ENCODE results near the gene VRK3.
"Not testable (repeated sequence)": the region's sequence is repeated elsewhere in the genome, so short reads cannot be mapped to it uniquely, and the experiment has no call there.

The VRK3 gene

DNA sequence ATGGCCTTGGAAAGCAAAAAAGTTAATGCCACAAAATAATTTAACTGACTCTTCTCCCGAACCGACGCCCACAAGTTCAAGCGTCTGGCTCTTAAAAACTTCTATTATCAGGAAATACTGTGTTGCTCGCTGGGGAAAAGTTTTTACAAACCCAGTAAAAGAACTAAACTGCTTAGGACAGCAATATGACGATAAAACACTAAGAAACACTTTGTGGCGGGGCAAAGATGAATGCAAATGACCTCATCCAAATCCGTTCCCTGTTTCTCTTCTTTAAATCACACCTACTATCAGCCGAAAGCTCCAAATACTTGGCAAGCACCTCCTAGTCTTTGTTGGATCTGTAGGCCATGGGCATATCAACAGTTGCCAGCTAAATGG, 69.1 kb downstream of the VRK3 start:
- no peak for DNase-seq (ENCODE audit: low spot score)

DNA sequence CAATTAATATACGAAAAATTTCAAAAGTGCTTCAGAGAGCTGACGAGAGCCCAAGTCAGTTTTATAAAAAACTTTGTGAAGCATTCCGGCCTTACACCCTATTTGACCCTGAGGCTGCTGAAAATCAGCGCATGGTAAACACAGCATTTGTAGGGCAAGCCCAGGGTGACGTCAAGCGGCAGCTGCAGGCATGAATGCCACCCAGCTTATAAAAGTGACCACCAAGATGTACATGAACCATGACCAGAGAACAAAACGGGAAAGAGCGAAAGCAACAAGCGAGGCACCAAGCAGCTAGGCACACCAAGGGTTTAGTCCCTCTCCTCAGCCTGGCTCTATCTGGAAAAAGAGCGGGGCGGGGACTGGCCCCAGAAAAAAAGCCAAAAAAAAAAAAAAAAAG, 70.2 kb downstream of the VRK3 start:
- no peak for DNase-seq (ENCODE audit: low spot score)

DNA sequence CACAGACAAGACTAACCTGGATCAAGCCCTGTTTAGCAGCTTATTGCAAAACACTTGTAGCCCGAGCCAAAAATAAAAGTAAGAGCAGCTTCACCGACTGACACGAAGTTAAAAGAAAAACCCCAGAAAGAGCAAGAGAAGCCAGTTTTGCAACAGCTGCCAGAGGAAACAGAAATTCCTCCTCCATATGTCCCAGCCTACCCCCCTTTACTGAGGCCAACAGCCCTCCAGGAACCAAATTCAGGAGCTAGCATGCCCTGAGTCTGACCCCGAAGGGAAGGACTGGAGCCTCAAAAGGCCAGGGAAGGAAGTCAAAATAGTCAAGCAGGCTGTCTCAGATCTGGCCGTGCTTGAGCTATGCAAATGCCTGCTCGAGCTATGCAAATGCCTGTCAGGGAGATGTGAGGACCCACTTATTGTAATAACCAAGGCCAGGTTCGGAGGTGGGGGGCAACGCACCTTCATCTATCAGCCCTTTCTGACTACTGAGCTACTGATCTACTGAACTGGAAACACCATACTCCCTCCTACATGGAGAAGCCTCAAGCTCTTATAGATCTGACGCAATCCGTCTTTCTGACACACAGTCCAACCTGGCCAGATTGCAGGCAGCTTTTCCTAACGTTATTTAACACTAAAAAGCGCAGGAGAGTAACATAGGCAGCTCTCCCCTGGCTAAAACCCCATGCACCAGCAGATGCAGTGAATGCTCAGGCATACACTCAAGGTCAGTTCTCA, 70.9 kb downstream of the VRK3 start:
- peak; percentile 31 for DNase-seq (ENCODE audit: low spot score)

DNA sequence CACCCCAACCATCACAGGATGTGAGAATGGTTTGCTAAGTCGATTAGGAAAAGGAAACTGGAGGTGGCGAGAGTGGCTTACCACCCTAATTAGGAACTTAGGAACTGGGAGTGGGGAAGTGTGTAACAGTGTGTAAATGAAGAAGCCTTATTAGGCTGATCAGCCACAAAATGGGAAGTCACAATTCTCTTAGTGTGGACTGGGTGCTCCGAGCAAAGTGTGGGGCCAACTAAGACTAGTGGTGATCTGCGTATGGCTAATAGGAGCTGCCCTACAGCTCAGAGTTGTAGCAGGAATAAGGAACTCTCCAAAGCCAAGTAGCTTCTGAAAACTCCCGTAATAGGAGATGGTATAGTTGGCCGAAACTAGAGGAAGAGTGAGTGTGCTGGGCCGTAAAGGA, 71.8 kb downstream of the VRK3 start:
- DNase-seq (ENCODE audit: low spot score): no peak

DNA sequence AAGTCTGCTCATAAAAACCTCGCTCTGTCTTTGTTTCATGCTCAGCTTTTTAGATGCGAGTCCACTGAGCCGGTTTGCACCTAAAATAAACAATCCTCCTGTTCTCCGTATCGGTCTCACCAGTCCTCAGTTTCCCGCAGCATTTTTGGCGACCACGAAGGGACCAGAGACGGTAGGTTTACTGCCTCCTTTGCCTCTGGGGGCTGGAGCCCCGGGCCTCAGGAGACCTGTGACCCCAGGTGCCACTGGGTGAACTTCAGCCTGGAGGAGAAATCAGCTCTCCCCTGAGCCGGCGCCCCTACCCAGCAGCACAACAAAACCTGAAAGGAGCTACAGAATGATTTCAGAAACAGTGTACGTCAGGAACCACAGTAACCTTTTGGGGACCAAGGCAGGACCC, 72.3 kb downstream of the VRK3 start:
- no peak for DNase-seq (ENCODE audit: low spot score)

DNA sequence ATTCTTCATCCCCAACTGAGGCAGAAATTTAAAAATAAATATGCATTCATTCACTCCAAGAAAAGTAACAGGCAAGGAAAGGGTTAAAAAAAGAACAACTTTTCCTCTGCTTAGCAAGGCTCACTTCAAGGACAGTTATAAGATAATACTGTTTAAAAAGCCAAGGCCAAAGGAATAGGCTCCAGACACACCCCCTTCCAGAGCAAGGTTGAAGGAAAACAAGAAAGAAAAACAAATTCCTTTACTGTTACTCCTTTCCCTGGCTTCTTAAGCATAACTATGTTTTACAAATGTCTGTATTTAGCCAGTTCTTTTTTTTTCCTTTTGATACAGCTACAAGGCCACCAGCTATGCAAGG, 72.7 kb downstream of the VRK3 start:
- DNase-seq (ENCODE audit: low spot score): no peak

DNA sequence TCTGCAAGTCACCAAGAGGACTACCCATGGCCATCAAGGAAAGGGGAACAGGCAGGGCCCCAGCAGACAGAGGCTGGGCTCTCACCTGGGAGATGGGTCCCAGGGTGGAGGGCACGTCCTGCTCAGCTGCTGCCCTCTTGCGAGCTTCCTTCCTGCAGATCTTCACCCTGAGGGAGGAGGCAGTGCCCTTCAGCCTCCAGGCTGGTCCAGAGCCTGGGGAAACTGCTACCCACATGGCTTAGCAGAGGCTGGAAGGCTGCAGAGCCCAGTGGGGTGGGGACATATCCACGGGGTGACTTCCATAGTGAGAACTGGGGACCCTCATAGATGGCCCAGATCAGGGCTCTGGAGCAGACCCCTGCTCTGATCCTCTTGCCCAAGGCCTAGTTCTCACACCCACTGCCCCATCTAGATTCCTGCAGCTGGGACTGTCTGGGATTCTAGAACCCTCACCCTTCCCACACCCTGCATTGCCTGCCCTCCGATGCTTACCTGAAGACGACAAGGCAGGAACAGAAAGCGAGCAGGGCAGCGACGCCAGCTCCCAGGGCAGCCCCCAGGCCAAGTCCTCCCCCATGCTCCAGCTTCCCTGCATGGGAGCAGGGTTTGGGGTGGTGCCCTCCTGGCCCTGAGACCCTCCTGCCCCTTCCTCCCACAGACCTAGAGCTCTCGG, 73.2 kb downstream of the VRK3 start:
- DNase-seq (ENCODE audit: low spot score): no peak

DNA sequence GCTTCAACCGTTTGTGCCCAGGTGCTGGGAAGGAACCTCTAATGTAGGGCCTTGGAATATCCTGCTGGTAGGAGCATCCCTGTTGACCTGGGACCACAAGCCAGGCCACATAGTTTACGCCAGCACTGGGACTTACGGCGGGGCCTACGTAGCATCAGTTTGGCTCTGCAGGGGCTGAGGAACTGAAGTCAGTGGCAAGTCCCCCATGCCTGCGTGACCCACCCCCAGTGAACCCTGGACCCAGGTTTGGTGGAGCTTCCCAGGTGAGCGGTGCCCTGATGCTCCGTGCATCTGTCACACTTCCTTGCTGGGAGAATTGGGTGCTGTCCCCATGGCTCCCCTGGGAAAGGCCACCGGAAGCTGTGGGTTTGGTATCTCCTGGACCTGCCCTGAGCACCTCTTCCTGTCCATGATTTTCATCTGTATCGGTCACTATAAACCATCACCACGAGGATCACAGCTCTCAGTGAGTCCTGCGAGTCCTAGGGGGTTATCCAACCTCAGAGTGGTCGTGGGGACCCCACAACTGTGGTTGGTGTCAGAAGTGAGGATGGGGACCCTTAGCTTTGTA, 74.1 kb downstream of the VRK3 start:
- DNase-seq (ENCODE audit: low spot score): no peak

DNA sequence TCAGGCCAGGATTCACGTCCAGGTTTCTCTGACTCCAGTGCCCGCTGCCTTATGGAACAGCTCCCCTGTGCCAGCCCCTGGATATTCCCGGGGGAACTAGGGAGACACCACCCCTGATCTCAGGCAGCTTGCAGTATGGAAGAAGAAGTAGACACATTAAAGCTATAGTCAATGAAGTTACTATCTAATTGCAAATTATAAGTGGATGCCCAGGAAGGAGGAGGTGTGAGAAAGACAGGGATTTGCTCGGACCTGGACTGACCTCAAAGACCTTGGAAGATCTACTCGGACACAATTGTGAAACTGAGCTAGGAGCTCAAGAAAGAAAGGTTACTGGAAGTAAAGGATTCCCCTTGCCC, 74.6 kb downstream of the VRK3 start:
- no peak for DNase-seq (ENCODE audit: low spot score)

DNA sequence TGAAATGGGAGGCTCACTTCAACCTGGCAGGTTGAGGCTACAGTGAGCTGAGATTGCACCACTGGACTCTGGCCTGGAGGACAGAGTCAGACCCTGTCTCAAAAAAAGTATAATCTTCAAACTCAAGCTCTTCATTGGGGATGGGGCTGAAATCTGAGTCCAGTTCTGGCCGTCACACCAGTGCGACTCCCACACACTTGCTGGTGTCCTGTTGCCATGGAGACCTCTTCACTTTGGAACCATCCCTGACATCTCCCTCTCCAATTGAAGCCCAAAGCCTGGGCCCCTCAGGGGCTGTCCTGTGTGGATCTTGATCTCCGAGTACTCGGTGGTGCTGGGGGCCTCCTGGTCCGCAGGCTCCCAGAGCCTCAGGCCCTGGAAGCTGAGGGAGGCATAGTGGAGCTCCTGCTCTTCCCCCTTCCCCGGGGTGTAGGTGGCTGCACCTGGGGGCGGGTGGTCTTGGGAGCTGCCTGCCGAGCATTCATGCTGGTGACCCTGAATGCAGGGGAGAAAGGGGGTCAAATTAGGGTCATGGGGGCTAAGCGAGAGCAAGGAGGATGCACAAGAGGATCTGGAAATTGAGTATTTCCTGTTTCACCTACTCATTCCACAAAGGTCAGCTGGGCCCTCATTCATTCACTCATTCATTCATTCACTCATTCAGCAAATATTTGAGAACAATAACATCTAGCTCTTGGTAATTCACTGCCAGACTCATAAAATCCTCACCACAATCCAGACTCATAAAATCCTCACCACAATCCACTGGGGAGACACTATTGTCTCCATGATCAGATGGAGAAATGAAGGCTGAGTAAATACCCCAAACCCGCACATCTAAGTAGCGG, 75.2 kb downstream of the VRK3 start:
- DNase-seq (ENCODE audit: low spot score): no peak

DNA sequence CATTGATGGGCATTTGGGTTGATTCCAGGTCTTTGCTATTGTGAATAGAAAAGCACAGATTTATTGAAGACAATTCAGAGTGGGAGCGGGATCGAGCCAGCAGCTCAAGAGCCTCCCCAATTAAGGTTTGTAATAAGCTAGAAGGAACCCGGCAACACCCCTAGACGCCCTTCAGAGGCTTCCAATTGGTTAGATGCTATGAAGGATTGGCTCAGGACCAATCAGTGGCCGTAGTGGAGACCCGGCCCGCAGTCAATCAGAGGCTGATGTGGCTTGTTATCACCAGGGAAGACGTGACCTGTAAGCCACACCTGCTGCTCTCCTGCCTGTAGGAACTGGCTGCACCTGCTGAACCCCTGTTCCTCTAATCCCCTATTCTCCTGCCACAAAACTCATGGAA, 78.8 kb downstream of the VRK3 start:
- no peak for DNase-seq (ENCODE audit: low spot score)

DNA sequence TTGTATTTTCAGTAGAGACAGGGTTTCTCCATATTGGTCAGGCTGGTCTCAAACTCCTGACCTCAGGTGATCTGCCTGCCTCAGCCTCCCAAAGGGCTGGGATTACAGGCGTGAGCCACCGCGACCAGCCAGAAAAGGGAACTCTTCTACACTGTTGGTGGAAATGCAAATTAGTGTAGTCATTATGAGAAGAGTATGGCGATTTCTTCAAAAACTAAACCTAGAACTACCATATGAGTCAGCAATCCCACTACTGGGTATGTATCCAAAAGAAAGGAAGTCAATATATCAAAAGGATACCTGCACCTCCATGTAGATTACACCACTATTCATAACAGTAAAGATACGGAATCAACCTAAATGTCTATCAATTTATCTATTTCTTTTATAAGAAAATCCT, 80.6 kb downstream of the VRK3 start:
- not testable (repeated sequence) for DNase-seq (ENCODE audit: low spot score)

DNA sequence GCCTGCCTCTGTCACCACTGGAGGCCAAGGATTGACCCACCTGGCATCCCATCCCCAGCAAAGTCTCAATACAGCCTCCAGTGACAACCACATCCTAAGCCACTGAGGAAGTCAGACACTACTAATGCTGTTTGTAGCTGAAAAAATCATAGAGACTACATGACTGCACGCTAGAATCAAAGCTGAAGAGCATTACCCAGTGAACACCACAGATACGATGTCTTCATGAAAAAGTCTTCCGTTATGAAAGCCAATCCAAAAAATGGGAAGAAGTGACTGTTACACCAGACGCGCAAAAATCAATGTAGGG, 84.7 kb downstream of the VRK3 start:
- DNase-seq (ENCODE audit: low spot score): no peak

DNA sequence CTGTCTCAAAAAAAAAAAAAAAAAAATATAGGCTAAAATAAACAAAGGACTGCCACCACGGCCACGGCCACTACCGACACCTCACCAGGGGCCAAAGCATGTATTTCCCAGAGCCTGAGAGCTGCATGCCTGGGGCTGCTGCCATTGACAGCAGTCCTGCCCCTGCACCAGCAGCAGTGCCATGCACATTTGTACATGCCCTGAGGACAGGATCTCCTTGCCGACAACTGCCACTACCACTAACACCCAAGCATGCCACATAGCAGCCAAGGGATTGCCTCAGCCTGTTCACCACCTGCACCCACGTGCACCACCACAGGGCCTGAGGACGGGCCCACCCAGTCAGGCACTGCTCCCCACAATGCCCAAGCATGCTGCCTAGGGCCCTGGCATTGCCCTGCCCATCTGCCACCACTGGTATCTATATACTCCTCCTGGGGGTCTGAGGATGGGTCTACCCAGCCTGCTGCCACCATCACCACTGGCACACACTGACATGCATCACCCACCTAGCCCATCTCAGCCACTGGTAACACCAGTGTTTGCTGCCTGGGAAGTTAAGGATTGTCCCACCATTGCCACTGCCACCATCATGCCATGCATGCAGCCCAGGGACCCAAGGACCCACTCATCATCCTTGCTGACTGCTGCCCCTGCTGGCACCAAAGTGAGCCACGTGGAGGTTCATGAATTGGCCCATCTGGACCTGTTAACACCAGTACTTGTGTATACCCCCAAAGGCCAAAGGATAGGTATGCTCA, 85.3 kb downstream of the VRK3 start:
- peak; percentile 54 for DNase-seq (ENCODE audit: low spot score)

DNA sequence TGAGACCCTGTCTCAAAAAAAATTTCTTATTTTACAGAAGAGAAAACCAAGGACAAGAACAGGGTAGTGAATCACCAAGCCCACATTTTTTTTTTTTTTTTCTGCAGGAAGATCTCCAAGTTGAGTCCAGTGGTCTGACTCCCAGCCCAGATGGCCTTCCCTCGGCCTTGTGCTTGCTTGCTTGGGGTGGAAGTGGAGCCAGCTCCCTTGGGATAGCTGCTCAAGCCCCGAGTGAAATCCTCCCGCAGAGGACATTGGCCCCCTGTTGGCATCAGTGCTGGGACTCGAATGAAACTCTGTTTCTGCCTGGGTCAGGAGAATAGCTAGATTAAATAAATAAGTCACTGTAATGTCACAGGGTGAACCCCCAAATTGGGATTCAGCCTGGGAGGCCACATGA, 86.5 kb downstream of the VRK3 start:
- no peak for DNase-seq (ENCODE audit: low spot score)

DNA sequence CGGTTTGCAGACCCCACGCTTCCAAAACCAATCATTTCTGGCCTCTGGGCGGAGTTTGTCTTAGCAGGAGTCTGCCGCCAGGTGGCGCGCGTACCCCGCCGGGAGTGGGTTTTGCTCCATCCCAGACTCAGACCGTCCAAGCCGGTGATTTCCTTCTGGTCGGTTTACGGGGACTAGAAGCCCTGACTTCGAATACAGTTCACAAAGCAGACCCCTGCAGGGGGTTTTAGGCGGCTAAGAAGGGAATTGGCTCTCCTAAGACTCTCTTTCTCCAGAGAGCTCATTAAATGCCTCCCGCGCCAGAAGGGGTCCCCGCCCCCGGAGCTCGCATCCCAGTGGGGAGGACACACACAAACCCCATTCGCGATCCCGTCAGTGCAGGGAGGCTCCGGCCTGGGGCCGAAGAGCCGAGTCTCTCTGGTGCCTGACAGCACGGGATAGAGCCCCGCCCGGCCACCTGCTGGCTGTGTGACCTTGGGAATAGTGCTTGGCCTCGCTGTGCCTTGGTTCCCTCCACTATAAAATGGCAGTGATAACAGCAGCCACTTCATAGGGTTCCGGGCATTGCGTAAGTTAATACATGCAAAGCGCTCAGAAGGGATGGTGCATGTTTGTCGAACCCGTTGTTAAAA, 87.3 kb downstream of the VRK3 start:
- DNase-seq (ENCODE audit: low spot score): peak; percentile 83

DNA sequence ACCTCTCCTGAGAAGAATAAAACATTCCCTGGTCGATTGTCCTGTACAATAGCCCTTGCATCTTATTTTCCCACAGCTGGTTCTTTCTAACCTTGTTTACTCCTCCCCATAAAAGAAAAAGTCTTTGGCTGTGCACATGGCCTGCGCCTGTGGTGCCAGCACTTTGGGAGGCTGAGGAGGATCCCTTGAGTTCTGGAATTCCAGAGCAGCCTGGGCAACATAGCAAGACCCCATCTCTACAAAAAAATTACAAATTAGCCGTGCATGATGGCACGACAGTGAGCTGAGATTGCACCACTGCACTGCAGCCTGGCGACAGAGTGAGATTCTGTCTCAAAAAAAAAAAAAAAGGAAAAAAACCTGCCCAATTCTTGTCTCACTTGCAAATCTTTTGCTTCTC, 88.6 kb downstream of the VRK3 start:
- peak; percentile 38 for DNase-seq (ENCODE audit: low spot score)

DNA sequence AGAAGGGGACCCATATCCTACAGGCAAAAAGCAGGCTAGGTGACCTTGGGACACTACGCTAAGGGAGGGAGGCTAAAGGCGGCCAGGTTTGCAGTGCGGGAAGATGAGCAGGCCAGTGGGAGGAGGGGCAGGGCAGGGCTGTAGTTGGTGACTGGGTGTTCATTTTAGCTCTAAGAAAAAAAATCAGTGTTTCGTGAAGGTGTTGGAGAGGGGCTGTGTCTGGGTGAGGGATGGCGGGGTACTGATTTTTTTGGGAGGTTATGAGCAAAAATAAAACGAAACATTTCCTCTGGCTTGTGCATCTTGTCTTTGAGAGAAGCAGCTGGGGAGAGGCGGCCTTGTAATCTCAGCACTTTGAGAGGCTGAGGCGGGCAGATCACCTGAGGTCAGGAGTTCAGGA, 91.5 kb downstream of the VRK3 start:
- DNase-seq (ENCODE audit: low spot score): no peak

DNA sequence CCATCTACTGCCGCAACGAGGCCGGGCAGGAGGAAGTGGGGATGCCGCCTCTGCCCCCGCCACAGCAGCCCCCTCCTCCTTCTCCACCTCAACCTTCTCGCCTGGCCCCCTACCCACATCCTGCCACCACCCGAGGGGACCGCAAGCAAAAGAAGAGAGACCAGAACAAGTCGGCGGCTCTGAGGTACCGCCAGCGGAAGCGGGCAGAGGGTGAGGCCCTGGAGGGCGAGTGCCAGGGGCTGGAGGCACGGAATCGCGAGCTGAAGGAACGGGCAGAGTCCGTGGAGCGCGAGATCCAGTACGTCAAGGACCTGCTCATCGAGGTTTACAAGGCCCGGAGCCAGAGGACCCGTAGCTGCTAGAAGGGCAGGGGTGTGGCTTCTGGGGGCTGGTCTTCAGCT, 92.4 kb downstream of the VRK3 start:
- DNase-seq (ENCODE audit: low spot score): no peak

DNA sequence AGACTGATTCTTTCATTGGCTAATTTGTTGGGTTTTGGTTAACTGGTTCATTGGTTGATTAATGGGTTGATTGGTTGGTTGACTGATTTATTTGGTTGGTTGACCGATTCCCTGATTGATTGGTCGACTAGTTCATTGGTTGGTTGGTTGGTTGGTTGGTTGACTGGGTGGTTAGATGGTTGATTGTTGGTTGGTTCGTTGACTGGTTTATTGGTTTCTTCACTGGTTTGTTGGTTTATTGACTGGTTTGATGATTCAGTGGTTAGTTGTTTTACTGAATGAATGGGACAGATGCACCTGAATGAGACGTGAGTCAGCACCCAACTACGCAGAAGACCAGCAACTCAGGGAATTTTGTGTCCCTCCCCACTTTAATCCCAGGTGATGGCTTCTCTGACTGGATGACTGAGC, 93.1 kb downstream of the VRK3 start:
- no peak for DNase-seq (ENCODE audit: low spot score)

DNA sequence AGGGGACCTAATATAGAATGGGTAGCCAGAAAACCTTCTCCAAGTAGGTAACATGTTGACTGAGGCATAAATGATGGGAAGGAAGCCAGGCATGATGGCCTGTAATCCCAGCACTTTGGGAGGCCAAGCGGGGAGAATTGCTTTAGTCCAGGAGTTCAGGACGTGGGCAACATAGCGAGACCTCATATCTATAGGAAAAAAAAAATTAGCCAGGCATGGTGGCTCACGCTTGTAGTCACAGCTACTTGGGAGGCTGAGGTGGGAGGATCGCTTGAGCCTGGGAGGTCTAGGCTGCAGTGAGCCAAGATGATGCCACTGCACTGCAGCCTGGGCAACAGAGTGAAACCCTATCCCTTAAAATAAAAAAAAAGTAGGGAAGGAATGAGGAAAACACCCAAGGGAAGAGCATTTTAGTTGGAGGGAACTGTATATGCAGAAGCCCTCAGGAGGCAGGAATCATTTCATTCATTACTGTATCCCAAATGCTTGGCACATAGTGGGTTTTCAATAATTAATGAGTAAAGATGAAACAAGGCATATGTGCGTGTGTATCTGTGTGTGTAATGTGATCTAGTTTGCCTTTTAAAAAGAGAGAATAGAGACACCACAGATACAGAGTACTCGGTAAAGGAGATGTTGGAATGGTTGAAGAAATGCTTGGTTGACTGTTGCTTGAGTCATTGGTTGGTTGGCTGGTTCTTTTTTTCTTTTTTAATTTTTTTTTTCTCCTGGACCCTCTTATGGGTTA, 93.7 kb downstream of the VRK3 start:
- no peak for DNase-seq (ENCODE audit: low spot score)
